ENCODE results near the gene ADGRB2. TPM values are rescaled to one million over a fixed set of nuclear protein-coding genes. Genes with fewer than 3 reads are reported as not detected.
A peak's percentile ranks its signal among the peaks of the same experiment; 100 is the strongest.

Gene ADGRB2
- total RNA-seq, 1 experiment from 2014 or later: 10.9 TPM

DNA sequence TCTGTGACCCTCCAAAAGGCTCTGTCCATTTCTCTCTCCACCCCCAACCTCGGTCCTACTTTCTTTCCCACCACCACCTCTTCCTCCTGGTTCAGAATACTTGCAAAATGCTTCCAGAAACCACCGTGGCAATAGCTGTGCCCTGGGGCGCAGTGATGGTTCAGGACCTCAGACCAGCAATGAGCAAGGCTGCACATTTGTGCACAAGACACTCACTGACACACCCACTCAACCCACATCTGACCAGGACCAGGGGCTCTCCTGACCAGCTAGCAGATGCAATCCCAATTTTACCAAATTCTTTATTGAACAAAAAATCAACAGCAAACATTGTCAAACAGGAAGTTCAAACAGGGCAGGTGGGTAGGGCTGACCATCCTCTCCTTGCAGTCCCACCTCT is 26.0 kb upstream of the ADGRB2 start:
- H3K23me2 ChIP-seq (ENCODE audit: insufficient read length, low read depth, low read length, poor library complexity, severe bottlenecking): peaks cover 6% of the 10 kb centered on the region
- H3K4me1 ChIP-seq (ENCODE audit: insufficient read depth, low read length): peaks cover 3% of the 10 kb centered on the region; the same call in 1 of the 2 replicates
- H3K9me3 ChIP-seq (ENCODE audit: control insufficient read depth, low read depth, low read length): no peaks in the 10 kb centered on the region
- H2BK15ac ChIP-seq (ENCODE audit: low read depth, low read length): no peak overlapping the region
- H3K79me2 ChIP-seq (ENCODE audit: insufficient read depth, low read length): no peaks in the 10 kb centered on the region
- no peaks in the 10 kb centered on the region for H3K79me1 ChIP-seq (ENCODE audit: insufficient read depth, low read depth, low read length, poor library complexity, severe bottlenecking)
- no peak overlapping the region for H3K27ac ChIP-seq (ENCODE audit: insufficient read length, low read depth, low read length)
- peak overlapping the region in 1 of 3 experiments; percentile 7; a peak in 1 of 7 replicates for H3K27ac Mint-ChIP-seq
- no peak overlapping the region for H3K23ac ChIP-seq (ENCODE audit: insufficient read length, low read depth, low read length)
- no peak overlapping the region for H3K9ac ChIP-seq (ENCODE audit: extremely low read depth, insufficient read length, low read length)
- no peaks in the 10 kb centered on the region for H3K36me3 Mint-ChIP-seq (ENCODE audit: insufficient read depth in 1 of 3, low read depth in 3 of 3)
- H3K27me3 Mint-ChIP-seq (ENCODE audit: low read depth): no peaks in the 10 kb centered on the region; the same call in 1 of the 2 replicates
- no peaks in the 10 kb centered on the region for H4K20me1 ChIP-seq (ENCODE audit: control insufficient read depth, insufficient read depth, insufficient read length)
- no peak overlapping the region for H3K4me2 ChIP-seq (ENCODE audit: insufficient read depth, insufficient read length, low read length)
- no peak overlapping the region for H4K91ac ChIP-seq (ENCODE audit: insufficient read length, low read depth, low read length)
- H2BK20ac ChIP-seq (ENCODE audit: low read depth, low read length, poor library complexity, severe bottlenecking): no peak overlapping the region
- H2BK5ac ChIP-seq (ENCODE audit: insufficient read length, low read length): no peak overlapping the region
- H3K27me3 ChIP-seq (ENCODE audit: insufficient read depth, low read length): no peaks in the 10 kb centered on the region
- H3K4me3 Mint-ChIP-seq: no peak overlapping the region
- WGBS (ENCODE audit: extremely low coverage, insufficient read length, low lambda C conversion rate): no CpG with 5 or more reads among the region's 3 CpGs
- H3K56ac ChIP-seq (ENCODE audit: insufficient read length, low read depth, low read length): no peak overlapping the region
- DNase-seq: peak; percentile 2
- H3T11ph ChIP-seq (ENCODE audit: low read length): no peak overlapping the region
- H4K8ac ChIP-seq (replicated peaks; ENCODE audit: insufficient read length, low read depth, low read length): no peak overlapping the region
- H2BK12ac ChIP-seq (ENCODE audit: insufficient read length, low read depth, low read length): no peak overlapping the region
- H2BK120ac ChIP-seq (ENCODE audit: low read depth, low read length, poor library complexity, severe bottlenecking): no peak overlapping the region
- H3K4ac ChIP-seq (ENCODE audit: low read depth, low read length): no peak overlapping the region
- no peak overlapping the region for H2AK5ac ChIP-seq (ENCODE audit: insufficient read length, low read length)
- no peak overlapping the region for H3K18ac ChIP-seq (ENCODE audit: insufficient read length, low read depth, low read length)
- no peak overlapping the region for H2AFZ ChIP-seq (ENCODE audit: low read length)
- H3K9me3 Mint-ChIP-seq: no peaks in the 10 kb centered on the region
- TF ChIP-seq, protein P1, sequence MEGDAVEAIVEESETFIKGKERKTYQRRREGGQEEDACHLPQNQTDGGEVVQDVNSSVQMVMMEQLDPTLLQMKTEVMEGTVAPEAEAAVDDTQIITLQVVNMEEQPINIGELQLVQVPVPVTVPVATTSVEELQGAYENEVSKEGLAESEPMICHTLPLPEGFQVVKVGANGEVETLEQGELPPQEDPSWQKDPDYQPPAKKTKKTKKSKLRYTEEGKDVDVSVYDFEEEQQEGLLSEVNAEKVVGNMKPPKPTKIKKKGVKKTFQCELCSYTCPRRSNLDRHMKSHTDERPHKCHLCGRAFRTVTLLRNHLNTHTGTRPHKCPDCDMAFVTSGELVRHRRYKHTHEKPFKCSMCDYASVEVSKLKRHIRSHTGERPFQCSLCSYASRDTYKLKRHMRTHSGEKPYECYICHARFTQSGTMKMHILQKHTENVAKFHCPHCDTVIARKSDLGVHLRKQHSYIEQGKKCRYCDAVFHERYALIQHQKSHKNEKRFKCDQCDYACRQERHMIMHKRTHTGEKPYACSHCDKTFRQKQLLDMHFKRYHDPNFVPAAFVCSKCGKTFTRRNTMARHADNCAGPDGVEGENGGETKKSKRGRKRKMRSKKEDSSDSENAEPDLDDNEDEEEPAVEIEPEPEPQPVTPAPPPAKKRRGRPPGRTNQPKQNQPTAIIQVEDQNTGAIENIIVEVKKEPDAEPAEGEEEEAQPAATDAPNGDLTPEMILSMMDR (conservative IDR thresholded peaks at IDR 0.05): no peak
- H3K14ac ChIP-seq (ENCODE audit: insufficient read depth, low read length): no peak overlapping the region
- H3K4me1 Mint-ChIP-seq: peaks cover 8 to 18% of the 10 kb centered on the region in 2 experiments
- no peak overlapping the region for H4K5ac ChIP-seq (ENCODE audit: insufficient read length, low read depth, low read length)
